Ishikawa (cell line): ENCODE measurements around the gene TYMP.

Source experiments
- CEBPB ChIP-seq: IDR thresholded peaks from 2 replicates; pipeline ENCODE4 v1.6.1; 2012
- CREB1 ChIP-seq: IDR thresholded peaks from 2 replicates; pipeline ENCODE4 v1.6.1; 2012; ENCODE audit warnings: low read depth
- EGR1 ChIP-seq: IDR thresholded peaks from 2 replicates; pipeline ENCODE4 v1.6.1; 2012
- EP300 ChIP-seq: IDR thresholded peaks from 2 replicates; pipeline ENCODE4 v1.6.1; 2012; ENCODE audit warnings: borderline replicate concordance
- FOXM1 ChIP-seq: IDR thresholded peaks from 2 replicates; pipeline ENCODE4 v1.6.1; 2012; ENCODE audit warnings: low read depth, borderline replicate concordance
- NFIC ChIP-seq: IDR thresholded peaks from 2 replicates; pipeline ENCODE4 v1.6.1; 2012
- RAD21 ChIP-seq: IDR thresholded peaks from 2 replicates; pipeline ENCODE4 v1.6.1; 2012; ENCODE audit warnings: low read depth
- TAF1 ChIP-seq: IDR thresholded peaks from 2 replicates; pipeline ENCODE4 v1.6.1; 2012; ENCODE audit warnings: low read depth, mild to moderate bottlenecking
- TCF12 ChIP-seq: IDR thresholded peaks from 2 replicates; pipeline ENCODE4 v1.6.1; 2012; ENCODE audit warnings: low read depth
- TEAD4 ChIP-seq: IDR thresholded peaks from 2 replicates; pipeline ENCODE4 v1.6.1; 2012
- YY1 ChIP-seq: IDR thresholded peaks from 2 replicates; pipeline ENCODE4 v1.6.1; 2012; ENCODE audit warnings: low read depth
- ZBTB7A ChIP-seq: IDR thresholded peaks from 2 replicates; pipeline ENCODE4 v1.6.1; 2012; ENCODE audit warnings: low read depth
- TF ChIP-seq, protein P1 (sequence below): IDR thresholded peaks from 2 replicates; pipeline ENCODE4 v1.6.1; 2012
- TF ChIP-seq, protein P2 (sequence below): IDR thresholded peaks from 2 replicates; pipeline ENCODE4 v1.6.1; 2012; ENCODE audit warnings: low read depth, mild to moderate bottlenecking
- TF ChIP-seq, protein P3 (sequence below): IDR thresholded peaks from 2 replicates; pipeline ENCODE4 v1.6.1; 2012

Gene TYMP

DNA sequence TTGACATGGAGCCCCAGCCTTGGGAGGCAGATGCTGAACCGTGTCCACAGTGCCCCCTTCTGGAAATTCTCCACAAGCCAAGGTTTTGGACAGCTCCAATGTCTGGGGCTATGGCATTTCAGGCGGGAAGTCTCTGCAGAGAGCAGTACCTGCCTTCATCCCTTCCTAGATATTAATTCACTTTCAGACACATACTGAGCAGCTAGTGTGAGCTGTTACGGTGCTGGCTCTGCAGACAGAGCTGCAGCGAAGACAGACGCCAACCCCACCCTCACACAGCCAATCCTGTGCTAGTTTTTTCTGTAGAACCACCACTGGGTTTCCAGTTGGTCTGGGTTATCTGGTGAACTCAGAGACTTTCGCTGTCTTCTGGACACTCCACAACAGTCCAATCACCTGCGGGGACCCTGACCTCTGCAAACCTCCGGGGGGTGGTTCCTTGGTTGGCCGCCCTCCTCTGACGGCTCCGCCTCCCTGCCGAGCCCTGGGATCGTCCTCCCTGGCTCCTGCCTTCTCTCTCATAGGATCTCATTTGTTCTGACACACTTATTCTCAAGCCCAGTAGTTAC, 31.4 kb downstream of the TYMP start:
- TF ChIP-seq RAD21 (peak; percentile 89), EGR1 (no peak), NFIC (peak; percentile 27; the same call in 1 of the 2 replicates), TEAD4 (peak; percentile 71), EP300 (0 out of 2 replicates have a peak, but pooled peaks have one; percentile 39), TCF12 (peak; percentile 41), TAF1 (no peak)
- TF ChIP-seq, protein P1, sequence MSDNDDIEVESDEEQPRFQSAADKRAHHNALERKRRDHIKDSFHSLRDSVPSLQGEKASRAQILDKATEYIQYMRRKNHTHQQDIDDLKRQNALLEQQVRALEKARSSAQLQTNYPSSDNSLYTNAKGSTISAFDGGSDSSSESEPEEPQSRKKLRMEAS: peak; percentile 64
- TF ChIP-seq, protein P2, sequence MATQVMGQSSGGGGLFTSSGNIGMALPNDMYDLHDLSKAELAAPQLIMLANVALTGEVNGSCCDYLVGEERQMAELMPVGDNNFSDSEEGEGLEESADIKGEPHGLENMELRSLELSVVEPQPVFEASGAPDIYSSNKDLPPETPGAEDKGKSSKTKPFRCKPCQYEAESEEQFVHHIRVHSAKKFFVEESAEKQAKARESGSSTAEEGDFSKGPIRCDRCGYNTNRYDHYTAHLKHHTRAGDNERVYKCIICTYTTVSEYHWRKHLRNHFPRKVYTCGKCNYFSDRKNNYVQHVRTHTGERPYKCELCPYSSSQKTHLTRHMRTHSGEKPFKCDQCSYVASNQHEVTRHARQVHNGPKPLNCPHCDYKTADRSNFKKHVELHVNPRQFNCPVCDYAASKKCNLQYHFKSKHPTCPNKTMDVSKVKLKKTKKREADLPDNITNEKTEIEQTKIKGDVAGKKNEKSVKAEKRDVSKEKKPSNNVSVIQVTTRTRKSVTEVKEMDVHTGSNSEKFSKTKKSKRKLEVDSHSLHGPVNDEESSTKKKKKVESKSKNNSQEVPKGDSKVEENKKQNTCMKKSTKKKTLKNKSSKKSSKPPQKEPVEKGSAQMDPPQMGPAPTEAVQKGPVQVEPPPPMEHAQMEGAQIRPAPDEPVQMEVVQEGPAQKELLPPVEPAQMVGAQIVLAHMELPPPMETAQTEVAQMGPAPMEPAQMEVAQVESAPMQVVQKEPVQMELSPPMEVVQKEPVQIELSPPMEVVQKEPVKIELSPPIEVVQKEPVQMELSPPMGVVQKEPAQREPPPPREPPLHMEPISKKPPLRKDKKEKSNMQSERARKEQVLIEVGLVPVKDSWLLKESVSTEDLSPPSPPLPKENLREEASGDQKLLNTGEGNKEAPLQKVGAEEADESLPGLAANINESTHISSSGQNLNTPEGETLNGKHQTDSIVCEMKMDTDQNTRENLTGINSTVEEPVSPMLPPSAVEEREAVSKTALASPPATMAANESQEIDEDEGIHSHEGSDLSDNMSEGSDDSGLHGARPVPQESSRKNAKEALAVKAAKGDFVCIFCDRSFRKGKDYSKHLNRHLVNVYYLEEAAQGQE: peak; percentile 75

DNA sequence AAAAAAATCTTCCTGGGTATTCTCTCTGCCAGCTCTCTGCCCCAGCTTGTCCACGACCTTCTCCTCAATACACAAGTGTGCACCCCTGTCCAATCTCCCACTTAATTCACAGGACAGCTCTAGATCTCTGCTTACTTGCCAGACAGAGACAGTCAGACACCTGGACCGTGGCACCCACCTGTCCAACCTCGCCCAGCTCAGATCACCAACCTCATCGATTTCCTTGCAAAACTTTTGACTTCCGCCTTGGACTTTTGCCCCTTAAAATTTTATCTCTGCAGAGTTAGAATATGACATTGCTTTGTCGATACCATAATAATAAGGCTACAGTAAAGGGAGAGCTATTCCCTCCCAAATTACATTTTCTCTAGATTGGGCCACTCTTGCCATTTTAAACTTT, 32.7 kb downstream of the TYMP start:
- TF ChIP-seq TCF12: no peak
- TF ChIP-seq NFIC: no peak
- no peak for TF ChIP-seq RAD21
- no peak for TF ChIP-seq EP300
- no peak for TF ChIP-seq EGR1
- TF ChIP-seq CEBPB: no peak
- TF ChIP-seq TEAD4: no peak
- TF ChIP-seq, protein P2: no peak
- TF ChIP-seq CREB1: no peak
- TF ChIP-seq ZBTB7A: no peak
- TF ChIP-seq, protein P3, sequence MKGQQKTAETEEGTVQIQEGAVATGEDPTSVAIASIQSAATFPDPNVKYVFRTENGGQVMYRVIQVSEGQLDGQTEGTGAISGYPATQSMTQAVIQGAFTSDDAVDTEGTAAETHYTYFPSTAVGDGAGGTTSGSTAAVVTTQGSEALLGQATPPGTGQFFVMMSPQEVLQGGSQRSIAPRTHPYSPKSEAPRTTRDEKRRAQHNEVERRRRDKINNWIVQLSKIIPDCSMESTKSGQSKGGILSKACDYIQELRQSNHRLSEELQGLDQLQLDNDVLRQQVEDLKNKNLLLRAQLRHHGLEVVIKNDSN: no peak
- TF ChIP-seq, protein P1: no peak
- no peak for TF ChIP-seq FOXM1
- no peak for TF ChIP-seq YY1
- no peak for TF ChIP-seq TAF1

DNA sequence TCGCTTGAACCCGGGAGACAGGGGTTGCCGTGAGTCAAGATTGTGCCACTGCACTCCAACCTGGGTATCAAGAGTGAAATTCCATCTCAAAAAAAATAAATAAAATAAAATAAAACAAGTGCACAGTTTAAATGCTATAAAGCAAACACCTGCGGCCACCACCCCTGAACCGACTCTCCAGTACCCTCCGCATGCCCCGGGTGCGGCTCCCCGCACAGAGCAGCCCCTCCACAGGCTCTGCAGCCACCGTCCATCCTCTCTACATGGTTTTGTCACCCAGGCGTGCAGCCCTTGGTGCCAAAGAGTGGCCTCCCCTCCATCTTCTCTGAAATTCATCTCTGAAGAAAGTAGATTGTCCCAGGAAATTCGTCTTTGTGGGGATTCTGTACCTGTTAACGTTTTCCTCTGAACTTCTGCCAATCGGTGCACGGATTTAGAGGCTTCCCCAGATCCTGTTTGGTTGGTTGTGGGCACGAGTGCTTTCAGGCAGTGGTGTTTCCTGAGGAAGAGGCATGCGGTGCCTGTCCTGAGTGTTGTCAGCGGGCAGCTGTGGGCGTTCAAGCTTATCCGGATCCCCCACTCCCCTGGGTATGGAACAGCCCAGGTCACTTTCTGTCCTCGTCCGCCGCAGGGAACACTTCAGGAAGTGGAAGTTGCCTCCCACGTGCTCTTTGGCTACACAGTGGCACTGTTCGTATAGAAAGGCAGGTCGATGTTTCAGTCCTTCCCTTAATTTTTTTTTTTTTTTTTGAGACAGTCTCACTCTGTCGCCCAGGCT, 39.1 kb downstream of the TYMP start:
- TF ChIP-seq EP300: no peak
- no peak for TF ChIP-seq CEBPB
- no peak for TF ChIP-seq NFIC
- TF ChIP-seq, protein P2: no peak
- TF ChIP-seq CREB1: no peak
- TF ChIP-seq EGR1: no peak
- TF ChIP-seq TAF1: no peak
- no peak for TF ChIP-seq TCF12
- TF ChIP-seq TEAD4: no peak
- TF ChIP-seq RAD21: no peak
- TF ChIP-seq, protein P1: no peak
- TF ChIP-seq, protein P3: no peak
- no peak for TF ChIP-seq ZBTB7A
- no peak for TF ChIP-seq YY1
